HepG2 (cell line): ENCODE data around the gene BCAS1.

Experiments used
- CREB1 ChIP-seq, 2 experiments: fragments of 450-650 bp in 1 of 2; IDR thresholded peaks; 2 replicates each; pipeline ENCODE4 v1.6.1; 2016 to 2017; ENCODE audit warnings: control low read depth in 1 of 2, mild to moderate bottlenecking in 1 of 2, missing compliant biosample characterization in 1 of 2, missing genetic modification characterization in 1 of 2
- EP300 ChIP-seq, 3 experiments: sonication (generic) in 1 of 3; formaldehyde crosslinking in 1 of 3; IDR thresholded peaks; 2 replicates each; pipeline versions ENCODE4 v1.5.1 to v1.6.1; 2011 to 2020; ENCODE audit warnings: low read depth in 2 of 3, low read length in 2 of 3, borderline replicate concordance in 1 of 3, improper control_type of control experiment in 1 of 3, mild to moderate bottlenecking in 1 of 3, missing genetic modification reagents in 1 of 3, moderate library complexity in 1 of 3
- RFXANK ChIP-seq: IDR thresholded peaks from 2 replicates; pipeline ENCODE4 v1.6.1; 2016
- ZEB1 ChIP-seq: IDR thresholded peaks from 2 replicates; pipeline ENCODE4 v1.6.1; 2012; ENCODE audit warnings: mild to moderate bottlenecking, low read depth, inconsistent platforms; ENCODE audit not compliant: insufficient replicate concordance
- ZNF776 ChIP-seq: sonication (generic); formaldehyde crosslinking; IDR thresholded peaks from 2 replicates; pipeline ENCODE4 v1.4.0; 2020; ENCODE audit warnings: mild to moderate bottlenecking, missing genetic modification reagents
- ZSCAN20 ChIP-seq: sonication (generic); formaldehyde crosslinking; IDR thresholded peaks from 2 replicates; pipeline ENCODE4 v1.4.0; 2020; ENCODE audit warnings: missing genetic modification reagents, mild to moderate bottlenecking, borderline replicate concordance
- TF ChIP-seq, protein P1 (sequence below): sonication (generic); formaldehyde crosslinking; IDR thresholded peaks from 2 replicates; pipeline ENCODE4 v1.5.0; 2020; ENCODE audit warnings: mild to moderate bottlenecking, missing genetic modification reagents, moderate library complexity

DNA sequence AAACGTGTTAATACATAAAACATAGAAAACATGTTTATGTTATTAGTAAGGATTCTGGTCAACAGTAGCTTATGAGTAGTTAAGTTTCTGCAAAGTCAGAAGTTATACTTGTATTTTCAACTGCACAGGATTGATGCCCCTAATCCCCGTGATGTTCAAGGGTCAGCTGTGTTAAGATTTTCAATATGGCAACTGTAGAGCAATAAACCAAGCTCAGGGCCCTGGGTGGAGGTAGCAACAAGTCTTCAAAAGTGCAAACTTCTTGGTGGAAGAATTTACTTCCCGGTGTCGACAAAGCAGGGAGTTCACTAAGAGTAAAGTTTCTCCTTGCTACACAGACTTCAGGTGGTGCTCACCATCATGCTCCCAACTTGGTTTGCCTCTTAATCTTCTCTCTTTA, 4.1 kb upstream of the BCAS1 start:
- TF ChIP-seq ZEB1, result no peak
- TF ChIP-seq ZNF776, result no peak
- no peak for TF ChIP-seq ZSCAN20 (CRISPR knock-in tag)
- no peak for TF ChIP-seq RFXANK (CRISPR knock-in tag)
- no peak for TF ChIP-seq CREB1 (IDR thresholded peaks at IDR 0.05)
- no peak for TF ChIP-seq CREB1 (CRISPR knock-in tag; IDR thresholded peaks at IDR 0.05)
- TF ChIP-seq, protein P1, sequence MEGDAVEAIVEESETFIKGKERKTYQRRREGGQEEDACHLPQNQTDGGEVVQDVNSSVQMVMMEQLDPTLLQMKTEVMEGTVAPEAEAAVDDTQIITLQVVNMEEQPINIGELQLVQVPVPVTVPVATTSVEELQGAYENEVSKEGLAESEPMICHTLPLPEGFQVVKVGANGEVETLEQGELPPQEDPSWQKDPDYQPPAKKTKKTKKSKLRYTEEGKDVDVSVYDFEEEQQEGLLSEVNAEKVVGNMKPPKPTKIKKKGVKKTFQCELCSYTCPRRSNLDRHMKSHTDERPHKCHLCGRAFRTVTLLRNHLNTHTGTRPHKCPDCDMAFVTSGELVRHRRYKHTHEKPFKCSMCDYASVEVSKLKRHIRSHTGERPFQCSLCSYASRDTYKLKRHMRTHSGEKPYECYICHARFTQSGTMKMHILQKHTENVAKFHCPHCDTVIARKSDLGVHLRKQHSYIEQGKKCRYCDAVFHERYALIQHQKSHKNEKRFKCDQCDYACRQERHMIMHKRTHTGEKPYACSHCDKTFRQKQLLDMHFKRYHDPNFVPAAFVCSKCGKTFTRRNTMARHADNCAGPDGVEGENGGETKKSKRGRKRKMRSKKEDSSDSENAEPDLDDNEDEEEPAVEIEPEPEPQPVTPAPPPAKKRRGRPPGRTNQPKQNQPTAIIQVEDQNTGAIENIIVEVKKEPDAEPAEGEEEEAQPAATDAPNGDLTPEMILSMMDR, result no peak
- no peak for TF ChIP-seq EP300 (IDR thresholded peaks at IDR 0.05; ENCODE audit: low read depth in 2 of 2, low read length in 2 of 2)
- TF ChIP-seq EP300 (CRISPR knock-in tag; IDR thresholded peaks at IDR 0.05; ENCODE audit: borderline replicate concordance), result no peak
